Posterior cingulate gyrus (tissue), 11 donors: ENCODE results near the gene UBE2H.
"Not testable (repeated sequence)": the region's sequence is repeated elsewhere in the genome, so short reads cannot be mapped to it uniquely, and the experiment has no call there.

ENCODE experiments used
- DNase-seq, 10 donors: peaks; one replicate each; pipeline versions ENCODE4 v3.0.0 to v3.0.0-alpha.2; 2020 to 2021; ENCODE audit warnings: mixed read lengths in 3 of 10
- intact Hi-C: fragments of 100-400 bp; cut with DNase I; formaldehyde crosslinking; loops from one replicate; pipeline ENCODE4 v1.15.1; 2023

UBE2H gene

DNA sequence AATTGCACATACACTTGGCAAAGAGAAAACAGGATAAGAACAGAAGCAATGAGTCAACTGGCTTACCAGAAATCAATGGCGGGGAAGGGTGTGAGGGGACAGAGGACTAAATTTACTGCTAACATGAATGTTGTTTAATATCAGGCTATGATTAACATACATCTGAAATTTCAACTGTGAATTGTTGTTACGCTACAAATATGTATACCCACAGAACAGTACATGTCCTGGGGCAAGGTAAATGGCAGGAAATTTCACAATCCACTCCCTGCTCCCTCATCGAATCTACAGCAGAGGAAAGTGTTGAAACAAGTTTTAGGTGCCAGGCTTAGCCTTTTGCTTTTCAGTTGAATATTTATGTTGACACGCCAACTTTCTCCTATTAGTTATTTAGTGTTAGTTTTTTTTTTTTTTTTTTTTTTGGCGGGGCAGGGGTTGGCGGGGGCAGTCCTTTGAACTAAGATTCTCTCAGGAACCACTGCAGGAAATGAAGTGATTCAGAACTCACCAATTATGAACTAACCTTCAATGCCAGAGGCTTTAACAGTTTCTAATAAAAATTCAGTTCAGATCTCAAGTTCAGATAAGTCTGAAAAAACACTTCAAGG lies 99.0 kb downstream of the UBE2H start:
- intact Hi-C loops = no loop called here
- DNase-seq = no peak

DNA sequence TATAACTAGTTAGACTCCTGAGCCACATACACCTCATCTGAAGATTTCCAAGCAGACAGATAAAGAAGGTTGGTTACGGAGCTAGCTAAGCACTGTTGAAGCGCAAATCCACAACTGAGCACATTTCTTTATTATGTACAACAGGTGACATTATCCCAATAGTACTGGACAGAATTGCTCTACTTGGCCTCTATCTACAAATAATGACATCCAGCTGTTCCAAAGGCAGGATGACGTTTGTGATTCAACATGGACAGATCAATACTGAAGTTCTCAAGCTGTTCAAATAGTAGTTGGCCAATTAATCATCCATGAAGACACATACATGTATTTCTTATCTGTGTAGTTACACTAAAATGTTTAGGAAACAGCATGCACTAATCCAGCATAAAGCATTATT lies 101.0 kb downstream of the UBE2H start:
- DNase-seq = no peak
- intact Hi-C loops = no loop called here

DNA sequence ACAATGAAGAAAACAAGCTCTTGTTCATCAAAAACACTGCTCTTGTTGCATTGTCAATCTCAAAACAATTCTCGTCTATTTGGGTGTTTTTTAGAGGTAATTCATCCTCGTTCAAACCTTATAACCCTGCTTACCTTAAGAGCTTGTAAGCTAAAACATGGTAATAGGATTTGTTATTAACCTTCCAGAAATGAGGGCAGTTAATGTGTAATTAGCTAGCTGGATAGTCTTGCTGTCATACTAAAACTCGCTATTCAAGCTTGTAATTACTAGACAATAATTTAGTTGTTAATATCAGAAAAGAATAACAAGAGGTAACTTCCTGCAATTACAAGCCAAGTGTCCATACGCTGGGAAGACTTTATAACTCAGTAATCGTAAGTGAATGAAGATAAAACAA lies 101.6 kb downstream of the UBE2H start:
- no peak for DNase-seq
- intact Hi-C loops = no loop called here

GRCh38 chr7:129848436-129848835 lies 104.3 kb downstream of the UBE2H start:
- no peak for DNase-seq
- intact Hi-C loops = no loop called here

DNA sequence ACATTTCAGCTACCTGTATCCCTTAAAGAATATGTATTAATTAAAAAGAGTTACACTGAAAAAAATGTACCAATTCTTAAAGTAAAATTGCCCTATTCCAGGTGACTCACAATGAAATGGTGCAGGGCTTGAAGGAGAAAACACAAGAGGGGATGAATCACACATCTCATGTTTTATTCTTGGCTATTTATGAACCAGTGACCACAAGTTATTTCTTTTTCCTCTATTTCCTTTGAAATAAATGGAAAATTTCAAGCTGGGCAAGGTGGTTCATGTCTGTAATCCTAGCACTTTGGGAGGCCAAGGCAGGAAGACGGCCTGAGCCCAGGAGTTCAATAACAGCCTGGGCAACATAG lies 106.8 kb downstream of the UBE2H start:
- no peak for DNase-seq
- intact Hi-C loops = no loop called here

DNA sequence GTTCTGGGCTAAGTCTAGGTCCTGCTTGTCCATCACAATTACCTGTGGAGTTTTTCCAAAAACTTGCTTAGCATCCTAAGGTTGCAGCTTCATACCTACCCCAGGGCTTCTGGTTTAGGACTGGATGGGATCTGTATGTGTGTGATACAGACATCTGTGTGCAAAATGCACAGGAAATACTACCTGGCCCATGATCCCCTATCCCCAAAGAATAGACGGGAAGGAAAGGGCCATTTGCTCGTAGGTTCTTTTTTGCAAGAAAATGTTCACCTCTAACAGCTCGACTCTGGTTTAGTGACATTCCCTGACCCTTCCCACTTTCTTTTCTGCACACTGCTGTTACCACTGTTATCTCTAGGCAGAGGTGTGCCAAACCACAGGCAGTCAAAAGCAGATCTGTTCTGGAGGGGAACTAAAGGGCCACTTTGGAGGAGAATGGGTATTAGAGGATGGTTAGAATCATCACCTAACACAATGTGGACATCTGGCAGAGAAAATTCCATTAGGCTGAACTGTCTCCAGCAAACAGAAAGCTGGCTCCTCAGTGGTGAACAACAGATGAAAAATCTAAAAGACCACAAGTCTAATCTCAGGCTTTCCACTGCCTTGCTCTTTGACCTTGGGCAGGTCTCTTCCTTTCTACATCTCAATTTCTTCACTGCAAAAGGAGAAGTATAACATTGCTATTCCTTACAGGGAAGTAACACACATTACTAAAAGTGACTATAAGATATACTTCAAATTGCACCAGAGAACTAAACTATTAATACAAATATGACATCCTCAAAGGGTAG lies 107.4 kb downstream of the UBE2H start:
- no peak for DNase-seq
- intact Hi-C loops = no loop called here

- DNase-seq = no peak
- intact Hi-C loops = no loop called here
Measured at GRCh38 chr7:129843978-129844840, 108.6 kb downstream of the UBE2H start.

DNA sequence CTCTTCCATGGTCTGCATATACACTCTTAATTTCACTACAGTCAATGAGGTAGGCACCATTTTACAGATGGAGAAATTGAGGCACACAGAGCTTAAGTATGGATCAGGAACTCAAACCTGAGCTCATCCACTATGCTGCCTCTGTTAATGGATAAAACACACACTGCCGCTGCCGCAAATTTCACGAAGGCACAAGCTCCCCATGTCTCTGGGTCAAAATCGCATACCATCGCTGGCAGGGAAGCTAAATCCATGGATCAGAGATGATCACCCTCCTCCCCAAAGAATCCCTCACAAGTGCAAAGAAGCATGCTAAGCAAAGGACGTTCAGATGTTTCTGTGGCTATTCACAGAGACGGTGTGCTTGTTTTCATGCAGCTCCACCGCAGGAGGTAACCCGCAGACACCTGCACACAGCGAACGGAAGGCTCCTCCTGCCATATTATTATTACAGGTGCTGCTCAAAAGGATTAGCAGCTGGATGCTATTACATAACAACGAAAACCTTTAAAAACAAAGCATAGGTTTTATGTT lies 109.3 kb downstream of the UBE2H start:
- intact Hi-C loops = no loop called here
- DNase-seq = no peak

DNA sequence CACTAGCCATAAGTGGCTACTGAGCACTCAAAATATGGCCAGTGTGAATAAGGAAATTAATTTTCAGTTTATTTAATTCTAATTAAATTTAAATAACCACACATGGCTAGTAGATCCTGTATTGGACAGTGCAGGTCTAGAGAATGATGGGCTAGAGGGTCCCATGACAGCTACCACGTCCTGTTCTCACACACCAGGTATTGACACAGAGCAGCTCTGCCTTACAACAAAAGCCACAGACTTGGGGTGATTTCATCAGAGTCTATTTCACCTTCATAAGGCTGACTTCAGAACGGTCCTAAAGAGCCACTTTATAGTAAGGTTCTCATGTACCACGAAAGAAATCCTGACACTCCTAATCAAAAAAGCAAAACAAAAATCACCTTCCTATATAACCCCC lies 111.3 kb downstream of the UBE2H start:
- intact Hi-C loops = no loop called here
- DNase-seq = no peak

DNA sequence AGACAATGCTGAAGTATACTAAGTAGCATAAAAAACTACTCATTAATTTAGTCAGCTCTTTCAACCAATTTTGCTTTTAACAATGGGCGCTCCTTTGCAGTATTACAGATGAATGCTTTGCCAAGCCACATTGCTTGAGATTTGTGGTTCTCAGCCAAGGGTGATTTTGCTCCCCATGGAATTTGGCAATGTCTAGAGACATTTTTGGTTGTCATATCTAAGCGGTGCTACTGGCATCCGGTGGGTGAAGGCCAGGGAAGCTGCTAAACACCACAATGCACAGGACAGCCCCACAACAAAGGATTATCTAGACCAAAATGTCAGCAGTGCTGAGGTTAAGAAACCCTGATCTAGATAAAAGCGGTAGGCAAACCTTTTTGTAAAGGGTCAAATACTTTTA lies 112.0 kb downstream of the UBE2H start:
- no peak for DNase-seq
- intact Hi-C loops = no loop called here

DNA sequence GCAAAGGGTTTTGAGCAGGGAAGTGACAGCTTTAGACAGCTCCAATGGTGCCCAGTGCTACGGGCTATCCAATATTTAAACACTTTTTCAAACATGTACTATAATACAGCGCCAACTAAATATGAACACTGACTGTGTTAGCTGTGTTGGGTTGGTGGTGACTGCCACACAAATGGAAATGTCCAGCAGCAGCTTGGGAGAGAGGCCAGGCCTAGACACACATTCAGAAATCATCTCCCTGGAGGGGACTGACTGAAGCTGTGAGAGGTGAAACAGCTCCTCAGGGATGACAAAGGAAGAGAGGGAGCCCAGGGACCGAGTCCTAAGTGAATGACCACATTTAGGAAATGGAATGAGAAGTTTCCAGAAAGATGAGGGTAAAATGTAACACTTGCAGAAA lies 115.8 kb downstream of the UBE2H start:
- no peak for DNase-seq
- intact Hi-C loops = no loop called here

DNA sequence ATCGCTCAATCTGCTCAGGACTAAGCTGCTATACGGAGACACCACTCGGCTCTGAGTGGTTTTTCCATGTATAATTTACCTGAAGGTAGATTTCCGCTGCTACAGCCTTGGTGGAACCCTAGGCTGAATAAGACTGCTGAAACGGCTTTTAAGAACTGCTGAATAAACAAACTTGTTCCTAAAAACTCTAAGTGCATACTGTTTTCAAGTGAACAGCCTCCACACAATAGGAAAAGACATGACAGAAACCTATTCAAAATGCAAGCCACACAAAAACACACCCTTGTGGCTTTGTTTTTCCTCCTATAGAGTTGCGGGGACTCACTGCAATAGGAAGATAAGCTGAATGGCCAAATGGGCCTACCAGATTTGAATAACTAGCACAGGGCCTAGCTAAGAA lies 117.2 kb downstream of the UBE2H start:
- DNase-seq = no peak
- intact Hi-C loops = no loop called here

DNA sequence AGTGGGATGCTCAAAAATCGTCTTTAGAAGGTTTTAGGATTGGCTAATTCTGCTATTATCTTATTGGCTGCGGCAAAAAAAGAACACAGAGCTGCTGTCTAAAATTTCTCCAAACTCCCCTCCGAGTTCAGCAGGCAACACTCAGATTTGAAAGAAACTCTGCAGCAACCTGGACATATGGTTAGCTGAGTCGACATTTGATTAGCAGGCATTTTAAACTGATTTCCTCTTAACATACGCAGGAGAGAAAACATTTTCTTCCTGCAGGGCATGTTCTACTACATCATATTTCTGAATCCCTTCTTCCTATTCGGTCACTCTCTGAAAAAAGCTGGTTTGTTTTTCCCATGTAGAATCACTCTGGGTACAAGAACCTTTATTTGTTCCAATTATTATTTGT lies 119.4 kb downstream of the UBE2H start:
- intact Hi-C loops, DNase-seq: not testable (repeated sequence)

DNA sequence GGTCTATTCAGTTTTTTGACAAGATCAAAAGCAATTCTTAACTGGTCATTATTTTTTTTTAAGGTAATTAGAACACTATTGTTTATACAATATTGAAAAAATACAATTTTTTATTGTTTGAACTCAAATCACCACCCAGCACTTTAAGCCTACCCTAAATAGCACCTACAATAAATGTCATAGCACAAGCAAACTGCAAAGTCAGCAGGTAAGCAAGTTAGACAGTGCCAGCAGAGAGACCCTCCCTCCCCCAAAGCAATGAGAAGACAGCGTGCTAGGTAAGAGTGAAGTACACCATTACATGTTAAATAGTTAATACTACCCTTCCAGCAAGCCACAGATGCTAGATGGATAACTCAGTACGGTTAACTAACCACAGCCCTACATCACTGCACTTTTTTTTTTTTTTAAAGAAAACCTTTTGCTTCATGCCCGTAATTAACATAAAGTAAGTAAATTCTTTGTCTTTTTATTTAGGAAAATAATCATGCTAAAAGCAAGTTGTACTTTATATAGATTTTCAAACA lies 120.0 kb downstream of the UBE2H start:
- DNase-seq = no peak
- intact Hi-C loops = no loop called here

GRCh38 chr7:129832282-129832681 lies 120.5 kb downstream of the UBE2H start:
- intact Hi-C loops = no loop called here

DNA sequence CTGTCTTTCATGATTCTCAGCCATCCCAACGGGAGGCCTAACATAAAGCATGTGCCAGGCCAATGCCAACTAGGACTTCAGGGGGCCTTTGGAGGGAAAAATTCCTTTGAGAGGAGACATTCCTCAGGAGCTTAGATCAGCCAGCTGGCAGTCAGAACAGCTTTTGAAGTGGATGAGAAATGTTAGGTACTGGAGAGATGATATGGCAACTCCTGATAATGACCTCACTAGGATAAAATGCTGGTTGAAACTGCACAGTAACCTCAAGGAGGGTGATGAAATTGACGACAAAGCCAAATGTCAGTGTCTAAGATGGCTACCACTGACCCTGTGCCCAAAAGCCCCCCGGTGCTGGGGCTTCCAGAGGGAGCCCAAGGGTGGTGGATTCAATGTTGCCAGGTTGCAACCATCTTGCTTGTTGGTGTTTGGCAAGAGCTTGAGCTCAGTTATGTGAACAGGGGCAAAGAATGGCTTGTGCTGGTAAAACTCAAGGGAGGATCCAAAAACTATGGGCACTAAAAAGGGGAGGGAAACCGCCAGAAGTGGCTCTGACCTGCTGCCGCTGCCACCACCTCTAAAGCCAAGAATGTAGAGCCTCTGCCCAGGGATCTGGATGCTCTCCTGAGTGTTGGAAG lies 121.2 kb downstream of the UBE2H start:
- no peak for DNase-seq

More at GRCh38 chr7:129832282-129832681, 120.5 kb downstream of the UBE2H start:
- DNase-seq = no peak

GRCh38 chr7:129830949-129831348 lies 121.8 kb downstream of the UBE2H start:
- DNase-seq = no peak
- intact Hi-C loops = loop anchor here (2.0 kb wide), 1 partner anchor 122 kb away; the partner anchor contains the start of gene UBE2H

More for the DNA sequence above, 121.2 kb downstream of the UBE2H start:
- intact Hi-C loops = loop anchor here (2.0 kb wide), 1 partner anchor 121 kb away; the partner anchor contains the start of gene UBE2H

GRCh38 chr7:129829737-129830631 lies 122.8 kb downstream of the UBE2H start:
- intact Hi-C loops = loop anchor here (2.0 to 5.0 kb wide), 2 partner anchors 123 to 182 kb away; partner anchors contain the start of gene UBE2H

More at GRCh38 chr7:129829737-129830631, 122.8 kb downstream of the UBE2H start:
- peak in 9 of 10 donors; percentile 28 to 93 (median 70) for DNase-seq
